NOMO-1 treated with DMSO at 0.1 percent for 48 hours (cell line): ENCODE data around the gene LIPG.

ENCODE experiments used
- DNase-seq: peaks from one replicate; lab custom pipeline; 2025; ENCODE audit not compliant: unreplicated experiment; lab: John Stamatoyannopoulos, UW

Gene LIPG

GRCh38 chr18:49631146-49631866 lies 69.4 kb downstream of the LIPG start:
- DNase-seq = no peak

- DNase-seq = no peak
These were observed 70.7 kb downstream of the LIPG start for GRCh38 chr18:49632588-49632987.

- DNase-seq = no peak
These were observed 76.4 kb downstream of the LIPG start for GRCh38 chr18:49638209-49638785.

- no peak for DNase-seq
These were observed 77.2 kb downstream of the LIPG start for GRCh38 chr18:49638891-49639557.

- DNase-seq = no peak
These were observed 78.0 kb downstream of the LIPG start for GRCh38 chr18:49639643-49640391.

- no peak for DNase-seq
These were observed 78.9 kb downstream of the LIPG start for GRCh38 chr18:49640741-49641140.

- no peak for DNase-seq
These were observed 83.3 kb downstream of the LIPG start for GRCh38 chr18:49645196-49645595.

GRCh38 chr18:49645841-49646351 lies 84.0 kb downstream of the LIPG start:
- no peak for DNase-seq

GRCh38 chr18:49646873-49647272 lies 85.0 kb downstream of the LIPG start:
- DNase-seq = no peak

- peak; percentile 60 for DNase-seq
These were observed 85.8 kb downstream of the LIPG start for GRCh38 chr18:49647496-49648168.

GRCh38 chr18:49648326-49648725 lies 86.5 kb downstream of the LIPG start:
- no peak for DNase-seq
